Endodermal cell (in vitro differentiated cells): Measurements from ENCODE around the gene PM20D1. TPM values are rescaled to one million over a fixed set of nuclear protein-coding genes. Genes with fewer than 3 reads are reported as not detected.
"Not testable (repeated sequence)": the region's sequence is repeated elsewhere in the genome, so short reads cannot be mapped to it uniquely, and the experiment has no call there.

Experiments
- DNase-seq: peaks from one replicate; pipeline ENCODE4 v3.0.0-alpha.2; 2017
- H3K27ac ChIP-seq: 2 replicates; pipeline ENCODE4 v1.5.1; 2013; ENCODE audit warnings: mild to moderate bottlenecking, low read depth, low read length, moderate library complexity
- H3K27me3 ChIP-seq: 2 replicates; pipeline ENCODE4 v1.6.1; 2013; ENCODE audit warnings: mild to moderate bottlenecking, low read length, moderate library complexity; ENCODE audit not compliant: insufficient read depth, control insufficient read depth, poor library complexity, severe bottlenecking
- H3K36me3 ChIP-seq: 2 replicates; pipeline ENCODE4 v1.7.0; 2013; ENCODE audit warnings: mild to moderate bottlenecking, low read length, moderate library complexity; ENCODE audit not compliant: control insufficient read depth, insufficient read depth
- H3K4me1 ChIP-seq: one replicate; pipeline ENCODE4 v1.7.0; 2013; ENCODE audit warnings: low read length; ENCODE audit not compliant: control insufficient read depth, insufficient read depth
- H3K4me3 ChIP-seq: 2 replicates; pipeline ENCODE4 v1.5.1; 2013; ENCODE audit warnings: mild to moderate bottlenecking, low read length, moderate library complexity
- H3K9ac ChIP-seq: 2 replicates; pipeline ENCODE4 v1.6.1; 2013; ENCODE audit warnings: mild to moderate bottlenecking, low read length, moderate library complexity; ENCODE audit not compliant: poor library complexity, severe bottlenecking; ENCODE audit errors: extremely low read depth
- H3K9me3 ChIP-seq: 2 replicates; pipeline ENCODE4 v1.6.1; 2013; ENCODE audit warnings: mild to moderate bottlenecking, low read length, moderate library complexity; ENCODE audit not compliant: control insufficient read depth
- H3K27ac Mint-ChIP-seq: 2 replicates; pipeline ENCODE4 v1.8.0; 2020; ENCODE audit warnings: mixed read lengths
- H3K27me3 Mint-ChIP-seq: 2 replicates; pipeline ENCODE4 v1.8.0; 2021; ENCODE audit warnings: mild to moderate bottlenecking, mixed read lengths; ENCODE audit not compliant: insufficient read depth
- H3K36me3 Mint-ChIP-seq: 2 replicates; pipeline ENCODE4 v1.8.0; 2020; ENCODE audit warnings: low read depth, mixed read lengths
- H3K4me1 Mint-ChIP-seq: 2 replicates; pipeline ENCODE4 v1.8.0; 2020; ENCODE audit warnings: mixed read lengths
- H3K4me3 Mint-ChIP-seq: 2 replicates; pipeline ENCODE4 v1.8.0; 2020; ENCODE audit warnings: mild to moderate bottlenecking, moderate library complexity, mixed read lengths
- H3K9me3 Mint-ChIP-seq: 2 replicates; pipeline ENCODE4 v1.8.0; 2020; ENCODE audit warnings: mild to moderate bottlenecking, mixed read lengths
- CTCF ChIP-seq: fragments of 200-600 bp; sonication (generic); conservative IDR thresholded peaks from 2 replicates; pipeline ENCODE4 v1.5.0; 2021; ENCODE audit warnings: antibody characterized with exemption, mild to moderate bottlenecking
- WGBS, 2 experiments: methylation state at CpG; one replicate each; pipeline versions ENCODE4 v1.1.5 to v1.1.7; 2013; ENCODE audit warnings: missing lambda C conversion rate in 2 of 2, mixed read lengths in 1 of 2; ENCODE audit not compliant: insufficient coverage in 1 of 2, insufficient read length in 1 of 2; 5-methylcytosine and 5-hydroxymethylcytosine counted together
- total RNA-seq, 2 donors: library from RNA; stranded (reverse); fragmentation: NEBNext Ultra II Directional in 1 of 2; extraction: Animal tissue kit (Norgen Biotek cat#: 25700) in 1 of 2; gene quantifications; 2 replicates in 1 of 2; 3 replicates in 1 of 2; pipeline ENCODE4 v1.2.1, GENCODE V29; 2021

Gene PM20D1
- total RNA-seq, 2 donors from 2014 or later = not detected

GRCh38 chr1:205890631-205891030, 40.7 kb upstream of the PM20D1 start:
- not testable (repeated sequence) for H3K9ac ChIP-seq, H3K4me3 Mint-ChIP-seq, H3K36me3 ChIP-seq, H3K27me3 ChIP-seq, H3K27ac ChIP-seq, H3K4me1 ChIP-seq, H3K27ac Mint-ChIP-seq, H3K4me3 ChIP-seq, DNase-seq, H3K4me1 Mint-ChIP-seq
- peaks cover 90% of the 10 kb centered on the region for H3K9me3 ChIP-seq
- Mint-ChIP-seq H3K27me3 (peaks cover 15% of the 10 kb centered on the region), H3K9me3 (peaks cover 19% of the 10 kb centered on the region), H3K36me3 (peaks cover 46% of the 10 kb centered on the region)
- 97% methylated on average over 3 of the region's 3 CpGs; no CpG with 5 or more reads in 1 of the 2 experiments for WGBS, 2 experiments

GRCh38 chr1:205889706-205890105, 39.8 kb upstream of the PM20D1 start:
- H3K4me3 Mint-ChIP-seq, H3K4me1 ChIP-seq, H3K4me1 Mint-ChIP-seq, H3K27me3 ChIP-seq, H3K4me3 ChIP-seq, H3K9ac ChIP-seq, H3K27ac ChIP-seq, H3K36me3 ChIP-seq, DNase-seq, H3K27ac Mint-ChIP-seq: not testable (repeated sequence)
- Mint-ChIP-seq H3K36me3 (peaks cover 37% of the 10 kb centered on the region), H3K9me3 (peaks cover 10% of the 10 kb centered on the region), H3K27me3 (peaks cover 15% of the 10 kb centered on the region)
- H3K9me3 ChIP-seq = peaks cover 81% of the 10 kb centered on the region
- WGBS, 2 experiments = 79 to 89% methylated on average over 2 to 3 of the region's 3 CpGs

- H3K9me3 Mint-ChIP-seq, H3K4me1 Mint-ChIP-seq, H3K27me3 ChIP-seq, H3K27ac ChIP-seq, H3K9ac ChIP-seq, DNase-seq, H3K4me1 ChIP-seq, H3K36me3 ChIP-seq, H3K4me3 Mint-ChIP-seq, H3K27ac Mint-ChIP-seq, H3K4me3 ChIP-seq: not testable (repeated sequence)
- peaks cover 15% of the 10 kb centered on the region for H3K27me3 Mint-ChIP-seq
- WGBS, 2 experiments = 84 to 90% methylated on average over 3 to 4 of the region's 4 CpGs
- peaks cover 74% of the 10 kb centered on the region for H3K9me3 ChIP-seq
- peaks cover 30% of the 10 kb centered on the region for H3K36me3 Mint-ChIP-seq
Observed at GRCh38 chr1:205889006-205889405, 39.1 kb upstream of the PM20D1 start.

DNA sequence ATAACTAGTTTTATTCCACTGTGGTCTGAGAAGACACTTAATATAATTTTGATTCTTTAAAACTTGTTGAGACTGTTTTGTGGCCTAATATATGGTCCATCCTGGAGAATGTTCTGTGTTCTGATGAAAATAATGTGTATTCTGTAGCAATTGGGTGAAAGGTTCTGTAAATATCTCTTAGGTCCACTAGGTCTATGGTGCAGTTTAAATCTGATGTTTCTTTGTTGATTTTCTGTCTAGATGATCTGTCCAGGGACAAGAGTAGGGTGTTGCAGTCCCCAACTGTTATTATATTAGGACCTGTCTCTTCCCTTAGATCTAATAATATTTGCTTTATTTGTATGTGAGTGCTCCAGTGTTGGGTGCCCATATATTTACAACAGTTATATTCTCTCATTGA, 33.9 kb upstream of the PM20D1 start:
- no peak for DNase-seq
- no peaks in the 10 kb centered on the region for H3K27me3 ChIP-seq
- H3K9me3 ChIP-seq = peaks cover 47% of the 10 kb centered on the region
- no peak for TF ChIP-seq CTCF
- Mint-ChIP-seq H3K27ac (no peak overlapping the region), H3K4me1 (peaks cover 9% of the 10 kb centered on the region), H3K36me3 (peaks cover 7% of the 10 kb centered on the region), H3K9me3 (peaks cover 12% of the 10 kb centered on the region), H3K27me3 (peaks cover 2% of the 10 kb centered on the region), H3K4me3 (no peak overlapping the region)
- no peak overlapping the region for H3K9ac ChIP-seq
- H3K27ac ChIP-seq = no peak overlapping the region
- H3K4me1 ChIP-seq = no peaks in the 10 kb centered on the region
- no peak overlapping the region for H3K4me3 ChIP-seq
- no peaks in the 10 kb centered on the region for H3K36me3 ChIP-seq
